ENCODE results near the gene STK16. TPM values are rescaled to one million over a fixed set of nuclear protein-coding genes. Genes with fewer than 3 reads are reported as not detected.

Gene STK16
- total RNA-seq, 1 donor from 2014 or later = 31.0 TPM

- TF ChIP-seq CTCF (IDR thresholded peaks at IDR 0.05) = no peak
- Mint-ChIP-seq H3K9me3 (no peaks in the 10 kb centered on the region), H3K4me1 (peaks cover 15% of the 10 kb centered on the region), H3K27ac (no peak overlapping the region), H3K36me3 (ENCODE audit: low read depth) (peaks cover 11% of the 10 kb centered on the region), H3K4me3 (no peak overlapping the region), H3K27me3 (no peaks in the 10 kb centered on the region)
- ATAC-seq (ENCODE audit: low read depth) (no peak), DNase-seq (no peak)
- ChIA-PET CTCF (interaction anchor here (0.7 to 6.2 kb wide), 2 partner anchors 9 to 36 kb away, joined by 3 to 155 read pairs; partner anchors contain the start of genes DNAJB2 and TUBA4A), POLR2A (interaction anchor here (0.7 to 5.3 kb wide), 4 partner anchors 37 to 114 kb away, joined by 3 to 86 read pairs (median 4); partner anchors contain the start of genes CNPPD1, TUBA4A and TUBA4B)
- intact Hi-C loops (cut with micrococcal nuclease) = no loop called here
These were observed 45.3 kb downstream of the STK16 start for GRCh38 chr2:219290381-219291171.

GRCh38 chr2:219291394-219291793 lies 46.1 kb downstream of the STK16 start:
- TF ChIP-seq CTCF (IDR thresholded peaks at IDR 0.05) = no peak
- no peaks in the 10 kb centered on the region for H3K9me3 Mint-ChIP-seq
- peaks cover 4% of the 10 kb centered on the region for H3K36me3 Mint-ChIP-seq (ENCODE audit: low read depth)
- CTCF ChIA-PET = interaction anchor here (0.7 to 6.2 kb wide), 3 partner anchors 10 to 131 kb away, joined by 3 to 155 read pairs (median 6); partner anchors contain the start of genes DNAJB2, NHEJ1 and TUBA4A
- no peaks in the 10 kb centered on the region for H3K27me3 Mint-ChIP-seq
- H3K4me3 Mint-ChIP-seq = no peak overlapping the region
- no peak overlapping the region for H3K27ac Mint-ChIP-seq
- ATAC-seq (ENCODE audit: low read depth) (no peak), DNase-seq (no peak)
- H3K4me1 Mint-ChIP-seq = peaks cover 17% of the 10 kb centered on the region
- intact Hi-C loops (cut with micrococcal nuclease) = no loop called here
- POLR2A ChIA-PET = interaction anchor here (1.2 to 10.1 kb wide), 4 partner anchors 12 to 115 kb away, joined by 3 to 138 read pairs (median 45); partner anchors contain the start of genes CNPPD1, DNAJB2, TUBA4A and TUBA4B

- no peak overlapping the region for H3K4me3 Mint-ChIP-seq
- H3K4me1 Mint-ChIP-seq = peaks cover 17% of the 10 kb centered on the region
- H3K27ac Mint-ChIP-seq = no peak overlapping the region
- H3K27me3 Mint-ChIP-seq = no peaks in the 10 kb centered on the region
- DNase-seq (no peak), ATAC-seq (ENCODE audit: low read depth) (no peak)
- H3K9me3 Mint-ChIP-seq = no peaks in the 10 kb centered on the region
- no peak for TF ChIP-seq CTCF (IDR thresholded peaks at IDR 0.05)
- ChIA-PET POLR2A (interaction anchor here (0.6 to 10.1 kb wide), 5 partner anchors 12 to 116 kb away, joined by 3 to 138 read pairs (median 9); partner anchors contain the start of genes CNPPD1, DNAJB2, TUBA4A and TUBA4B), CTCF (interaction anchor here (2.6 to 6.2 kb wide), 3 partner anchors 11 to 132 kb away, joined by 6 to 155 read pairs (median 34); partner anchors contain the start of genes DNAJB2, NHEJ1, TUBA4A and TUBA4B)
- intact Hi-C loops (cut with micrococcal nuclease) = no loop called here
- H3K36me3 Mint-ChIP-seq (ENCODE audit: low read depth) = no peaks in the 10 kb centered on the region
These were observed 46.7 kb downstream of the STK16 start for GRCh38 chr2:219291910-219292490.

- DNase-seq = no peak
- Mint-ChIP-seq H3K9me3 (no peaks in the 10 kb centered on the region), H3K27ac (no peak overlapping the region), H3K27me3 (no peaks in the 10 kb centered on the region), H3K36me3 (ENCODE audit: low read depth) (no peaks in the 10 kb centered on the region), H3K4me3 (no peak overlapping the region), H3K4me1 (peaks cover 17% of the 10 kb centered on the region)
- ChIA-PET POLR2A (interaction anchor here (0.6 to 10.1 kb wide), 5 partner anchors 13 to 87 kb away, joined by 4 to 138 read pairs (median 29); partner anchors contain the start of genes DNAJB2, TUBA4A, TUBA4B and ZFAND2B), CTCF (interaction anchor here (2.6 to 6.2 kb wide), 4 partner anchors 11 to 133 kb away, joined by 6 to 155 read pairs (median 32); partner anchors contain the start of genes DNAJB2, NHEJ1, SLC23A3 and TUBA4A)
- intact Hi-C loops (cut with micrococcal nuclease) = no loop called here
- no peak for TF ChIP-seq CTCF (IDR thresholded peaks at IDR 0.05)
- no peak for ATAC-seq (ENCODE audit: low read depth)
These were observed 47.3 kb downstream of the STK16 start for GRCh38 chr2:219292616-219293015.
